ENCODE data around the gene BCAS3.
"Not testable (repeated sequence)": the region's sequence is repeated elsewhere in the genome, so short reads cannot be mapped to it uniquely, and the experiment has no call there.

- TF ChIP-seq CTCF (IDR thresholded peaks at IDR 0.05; ENCODE audit: low read depth, low read length, missing input control); RXRA (IDR thresholded peaks at IDR 0.05); JUND (IDR thresholded peaks at IDR 0.05); EGR1 (IDR thresholded peaks at IDR 0.05; ENCODE audit: low read depth in 2 of 2); SP1 (IDR thresholded peaks at IDR 0.05); REST (IDR thresholded peaks at IDR 0.05); RAD21 (IDR thresholded peaks at IDR 0.05); YY1 (IDR thresholded peaks at IDR 0.05); TAF1 (conservative IDR thresholded peaks at IDR 0.05): not testable (repeated sequence)
- TF ChIP-seq, protein P1, sequence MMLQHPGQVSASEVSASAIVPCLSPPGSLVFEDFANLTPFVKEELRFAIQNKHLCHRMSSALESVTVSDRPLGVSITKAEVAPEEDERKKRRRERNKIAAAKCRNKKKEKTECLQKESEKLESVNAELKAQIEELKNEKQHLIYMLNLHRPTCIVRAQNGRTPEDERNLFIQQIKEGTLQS (IDR thresholded peaks at IDR 0.05) = not testable (repeated sequence)
- TF ChIP-seq, protein P2, sequence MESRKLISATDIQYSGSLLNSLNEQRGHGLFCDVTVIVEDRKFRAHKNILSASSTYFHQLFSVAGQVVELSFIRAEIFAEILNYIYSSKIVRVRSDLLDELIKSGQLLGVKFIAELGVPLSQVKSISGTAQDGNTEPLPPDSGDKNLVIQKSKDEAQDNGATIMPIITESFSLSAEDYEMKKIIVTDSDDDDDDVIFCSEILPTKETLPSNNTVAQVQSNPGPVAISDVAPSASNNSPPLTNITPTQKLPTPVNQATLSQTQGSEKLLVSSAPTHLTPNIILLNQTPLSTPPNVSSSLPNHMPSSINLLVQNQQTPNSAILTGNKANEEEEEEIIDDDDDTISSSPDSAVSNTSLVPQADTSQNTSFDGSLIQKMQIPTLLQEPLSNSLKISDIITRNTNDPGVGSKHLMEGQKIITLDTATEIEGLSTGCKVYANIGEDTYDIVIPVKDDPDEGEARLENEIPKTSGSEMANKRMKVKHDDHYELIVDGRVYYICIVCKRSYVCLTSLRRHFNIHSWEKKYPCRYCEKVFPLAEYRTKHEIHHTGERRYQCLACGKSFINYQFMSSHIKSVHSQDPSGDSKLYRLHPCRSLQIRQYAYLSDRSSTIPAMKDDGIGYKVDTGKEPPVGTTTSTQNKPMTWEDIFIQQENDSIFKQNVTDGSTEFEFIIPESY (IDR thresholded peaks at IDR 0.05) = not testable (repeated sequence)
- TF ChIP-seq, protein P3, sequence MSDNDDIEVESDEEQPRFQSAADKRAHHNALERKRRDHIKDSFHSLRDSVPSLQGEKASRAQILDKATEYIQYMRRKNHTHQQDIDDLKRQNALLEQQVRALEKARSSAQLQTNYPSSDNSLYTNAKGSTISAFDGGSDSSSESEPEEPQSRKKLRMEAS (IDR thresholded peaks at IDR 0.05) = not testable (repeated sequence)
Observed at GRCh38 chr17:61441507-61441906, 763.9 kb downstream of the BCAS3 start.
